GM12891 (cell line): ENCODE results near the gene HDAC5.
"Not testable (repeated sequence)": the region's sequence is repeated elsewhere in the genome, so short reads cannot be mapped to it uniquely, and the experiment has no call there.

Experiments used
- PAX5 ChIP-seq: IDR thresholded peaks from 2 replicates; pipeline ENCODE4 v1.6.1; 2011; ENCODE audit warnings: low read length, moderate library complexity, mild to moderate bottlenecking; ENCODE audit not compliant: insufficient read depth, severe bottlenecking
- POLR2A ChIP-seq: IDR thresholded peaks from 2 replicates; pipeline ENCODE4 v1.6.1; 2011; ENCODE audit warnings: low read depth, low read length, control low read depth
- POLR2AphosphoS5 ChIP-seq: IDR thresholded peaks from 2 replicates; pipeline ENCODE4 v1.6.1; 2011; ENCODE audit warnings: low read depth, low read length, control low read depth
- SPI1 ChIP-seq: IDR thresholded peaks from 2 replicates; pipeline ENCODE4 v1.6.1; 2011; ENCODE audit warnings: low read depth, low read length, control low read depth
- TAF1 ChIP-seq: IDR thresholded peaks from 2 replicates; pipeline ENCODE4 v1.6.1; 2011; ENCODE audit warnings: low read depth, low read length, control low read depth

GRCh38 chr17:44143921-44144320 lies 20.5 kb upstream of the HDAC5 start:
- not testable (repeated sequence) for TF ChIP-seq SPI1, POLR2A, POLR2AphosphoS5, TAF1, PAX5
